ENCODE data around the gene SLC6A4.

The SLC6A4 gene

GRCh38 chr17:30218799-30219198 lies 16.7 kb downstream of the SLC6A4 start:
- TF ChIP-seq CTCF (IDR thresholded peaks at IDR 0.05; ENCODE audit: low read depth, low read length), result no peak
- DNase-seq (ENCODE audit: low read depth in 2 of 2), result no peak
- no peak overlapping the region for H3K4me3 ChIP-seq (replicated peaks in 1 of 2; ENCODE audit: low read depth in 2 of 2, low read length in 2 of 2)

GRCh38 chr17:30217746-30218245 lies 17.7 kb downstream of the SLC6A4 start:
- no peak for TF ChIP-seq CTCF (IDR thresholded peaks at IDR 0.05; ENCODE audit: low read depth, low read length)
- DNase-seq (ENCODE audit: low read depth in 2 of 2), result no peak
- no peak overlapping the region for H3K4me3 ChIP-seq (replicated peaks in 1 of 2; ENCODE audit: low read depth in 2 of 2, low read length in 2 of 2)

GRCh38 chr17:30217054-30217453 lies 18.4 kb downstream of the SLC6A4 start:
- TF ChIP-seq CTCF (IDR thresholded peaks at IDR 0.05; ENCODE audit: low read depth, low read length), result no peak
- H3K4me3 ChIP-seq (replicated peaks in 1 of 2; ENCODE audit: low read depth in 2 of 2, low read length in 2 of 2), result no peak overlapping the region
- no peak for DNase-seq (ENCODE audit: low read depth in 2 of 2)

GRCh38 chr17:30212750-30213149 lies 22.7 kb downstream of the SLC6A4 start:
- H3K4me3 ChIP-seq (replicated peaks in 1 of 2; ENCODE audit: low read depth in 2 of 2, low read length in 2 of 2), result no peak overlapping the region
- no peak for TF ChIP-seq CTCF (IDR thresholded peaks at IDR 0.05; ENCODE audit: low read depth, low read length)
- no peak for DNase-seq (ENCODE audit: low read depth in 2 of 2)

GRCh38 chr17:30211371-30211770 lies 24.1 kb downstream of the SLC6A4 start:
- DNase-seq (ENCODE audit: low read depth in 2 of 2), result no peak
- H3K4me3 ChIP-seq (replicated peaks in 1 of 2; ENCODE audit: low read depth in 2 of 2, low read length in 2 of 2), result no peak overlapping the region
- TF ChIP-seq CTCF (IDR thresholded peaks at IDR 0.05; ENCODE audit: low read depth, low read length), result no peak

GRCh38 chr17:30210901-30211300 lies 24.6 kb downstream of the SLC6A4 start:
- TF ChIP-seq CTCF (IDR thresholded peaks at IDR 0.05; ENCODE audit: low read depth, low read length), result no peak
- H3K4me3 ChIP-seq (replicated peaks in 1 of 2; ENCODE audit: low read depth in 2 of 2, low read length in 2 of 2), result no peak overlapping the region
- no peak for DNase-seq (ENCODE audit: low read depth in 2 of 2)

- no peak for TF ChIP-seq CTCF (IDR thresholded peaks at IDR 0.05; ENCODE audit: low read depth, low read length)
- H3K4me3 ChIP-seq (replicated peaks in 1 of 2; ENCODE audit: low read depth in 2 of 2, low read length in 2 of 2), result no peak overlapping the region
- no peak for DNase-seq (ENCODE audit: low read depth in 2 of 2)
These were observed 25.1 kb downstream of the SLC6A4 start for GRCh38 chr17:30210366-30210765.

Measured in cardiac fibroblast (primary cell).